Peyer's patch (tissue), 4 donors: ENCODE data around the gene ZNF672. TPM values are rescaled to one million over a fixed set of nuclear protein-coding genes. Genes with fewer than 3 reads are reported as not detected.

Experiments
- DNase-seq, 3 donors: peaks; one replicate each; pipeline ENCODE4 v3.0.0-alpha.2; 2017 to 2019
- H3K27ac ChIP-seq, 4 donors: fragments of 200-600 bp; sonication (generic); one replicate each; pipeline ENCODE4 v1.5.1; 2016 to 2019
- H3K27me3 ChIP-seq, 2 donors: fragments of 200-600 bp; sonication (generic); one replicate each; pipeline ENCODE4 v1.5.1; 2019
- H3K36me3 ChIP-seq, 3 donors: fragments of 200-600 bp; sonication (generic); one replicate each; pipeline ENCODE4 v1.5.1; 2016 to 2019
- H3K4me1 ChIP-seq, 4 donors: fragments of 200-600 bp; sonication (generic); one replicate each; pipeline ENCODE4 v1.5.1; 2016 to 2019
- H3K4me3 ChIP-seq, 4 donors: fragments of 200-600 bp; sonication (generic); 1 replicate in 3 of 4; 2 replicates in 1 of 4; pipeline ENCODE4 v1.5.1; 2016 to 2019; ENCODE audit warnings: mild to moderate bottlenecking in 1 of 4
- H3K9me3 ChIP-seq, 4 donors: fragments of 200-600 bp; sonication (generic); one replicate each; pipeline ENCODE4 v1.5.1; 2016 to 2019; ENCODE audit warnings: mild to moderate bottlenecking in 1 of 4
- POLR2A ChIP-seq, 2 donors: fragments of 450-650 bp; IDR thresholded peaks; one replicate each; pipeline ENCODE4 v1.5.1; 2017; ENCODE audit warnings: antibody characterized with exemption in 2 of 2, mild to moderate bottlenecking in 2 of 2, moderate library complexity in 2 of 2
- total RNA-seq, 4 donors: library from RNA; depleted of rRNA; stranded (reverse); fragments of >200 nt; gene quantifications; one replicate each; pipeline ENCODE4 v1.1.0, GENCODE V29; 2016
- TF ChIP-seq, protein P1 (sequence below), 6 experiments: fragments of 450-650 bp in 4 of 6; fragments of 200-600 bp in 2 of 6; sonication (generic) in 1 of 6; IDR thresholded peaks; one replicate each; pipeline ENCODE4 v1.5.1; 2017 to 2019; ENCODE audit warnings: antibody characterized with exemption in 6 of 6, mild to moderate bottlenecking in 3 of 6, moderate library complexity in 1 of 6

ZNF672 gene
- total RNA-seq, 4 donors from 2014 or later: 48.4 to 64.4 (median 60.5) TPM

DNA sequence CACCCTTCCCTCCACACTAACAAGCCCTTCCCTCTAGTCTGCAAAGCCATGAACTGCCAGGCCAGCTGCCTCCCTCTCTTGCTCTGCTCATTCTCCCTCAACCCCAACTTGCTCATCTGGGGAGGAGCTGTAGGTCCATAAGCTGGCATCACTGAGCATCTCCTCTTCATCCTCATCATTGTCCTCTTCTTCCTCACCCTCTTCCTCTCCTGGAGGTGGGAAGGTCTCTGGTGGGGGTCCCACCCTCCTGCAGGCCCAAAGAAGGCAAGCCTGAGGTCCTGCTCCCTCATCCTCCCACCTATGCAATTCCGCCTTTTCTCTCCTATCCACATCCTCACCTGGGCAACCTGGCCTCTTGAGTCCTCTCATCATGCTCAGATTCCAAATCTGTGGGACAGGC is 18.2 kb downstream of the ZNF672 start:
- H3K36me3 ChIP-seq: peaks cover 0 to 10% (median 0%) of the 10 kb centered on the region in 3 donors
- no peaks in the 10 kb centered on the region for H3K27me3 ChIP-seq
- no peak for TF ChIP-seq POLR2A (IDR thresholded peaks at IDR 0.05)
- TF ChIP-seq, protein P1, sequence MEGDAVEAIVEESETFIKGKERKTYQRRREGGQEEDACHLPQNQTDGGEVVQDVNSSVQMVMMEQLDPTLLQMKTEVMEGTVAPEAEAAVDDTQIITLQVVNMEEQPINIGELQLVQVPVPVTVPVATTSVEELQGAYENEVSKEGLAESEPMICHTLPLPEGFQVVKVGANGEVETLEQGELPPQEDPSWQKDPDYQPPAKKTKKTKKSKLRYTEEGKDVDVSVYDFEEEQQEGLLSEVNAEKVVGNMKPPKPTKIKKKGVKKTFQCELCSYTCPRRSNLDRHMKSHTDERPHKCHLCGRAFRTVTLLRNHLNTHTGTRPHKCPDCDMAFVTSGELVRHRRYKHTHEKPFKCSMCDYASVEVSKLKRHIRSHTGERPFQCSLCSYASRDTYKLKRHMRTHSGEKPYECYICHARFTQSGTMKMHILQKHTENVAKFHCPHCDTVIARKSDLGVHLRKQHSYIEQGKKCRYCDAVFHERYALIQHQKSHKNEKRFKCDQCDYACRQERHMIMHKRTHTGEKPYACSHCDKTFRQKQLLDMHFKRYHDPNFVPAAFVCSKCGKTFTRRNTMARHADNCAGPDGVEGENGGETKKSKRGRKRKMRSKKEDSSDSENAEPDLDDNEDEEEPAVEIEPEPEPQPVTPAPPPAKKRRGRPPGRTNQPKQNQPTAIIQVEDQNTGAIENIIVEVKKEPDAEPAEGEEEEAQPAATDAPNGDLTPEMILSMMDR (IDR thresholded peaks at IDR 0.05): no peak
- no peak overlapping the region for H3K27ac ChIP-seq
- H3K4me1 ChIP-seq: peaks cover 0 to 18% (median 6%) of the 10 kb centered on the region in 4 donors
- H3K4me3 ChIP-seq: no peak overlapping the region
- no peaks in the 10 kb centered on the region for H3K9me3 ChIP-seq
- DNase-seq: no peak

DNA sequence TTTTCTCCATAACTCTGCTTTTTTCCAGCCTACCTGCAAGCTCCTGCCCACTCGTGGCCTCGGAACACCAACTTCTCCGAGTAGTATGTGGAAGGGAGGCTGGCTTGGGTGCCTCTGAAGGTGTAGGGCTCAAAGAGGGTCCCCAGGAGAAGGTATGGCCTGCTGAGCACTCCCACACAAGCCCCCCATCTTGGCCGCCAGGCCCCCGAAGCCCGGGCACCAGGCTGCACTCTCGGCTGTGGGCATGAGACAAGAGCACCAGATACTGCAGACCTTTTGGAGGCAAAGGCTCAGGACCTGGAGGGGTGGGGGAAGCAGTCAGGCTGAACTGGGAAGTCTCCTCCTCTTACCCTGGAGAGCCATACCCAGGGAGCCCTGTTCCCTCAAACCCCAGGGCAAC is 19.2 kb downstream of the ZNF672 start:
- DNase-seq: no peak
- H3K27ac ChIP-seq: no peak overlapping the region
- H3K9me3 ChIP-seq: no peaks in the 10 kb centered on the region
- peaks cover 0 to 7% (median 0%) of the 10 kb centered on the region in 3 donors for H3K36me3 ChIP-seq
- H3K27me3 ChIP-seq: no peaks in the 10 kb centered on the region
- TF ChIP-seq, protein P1 (IDR thresholded peaks at IDR 0.05): no peak
- TF ChIP-seq POLR2A (IDR thresholded peaks at IDR 0.05): no peak
- peaks cover 0 to 18% (median 6%) of the 10 kb centered on the region in 4 donors for H3K4me1 ChIP-seq
- no peak overlapping the region for H3K4me3 ChIP-seq

DNA sequence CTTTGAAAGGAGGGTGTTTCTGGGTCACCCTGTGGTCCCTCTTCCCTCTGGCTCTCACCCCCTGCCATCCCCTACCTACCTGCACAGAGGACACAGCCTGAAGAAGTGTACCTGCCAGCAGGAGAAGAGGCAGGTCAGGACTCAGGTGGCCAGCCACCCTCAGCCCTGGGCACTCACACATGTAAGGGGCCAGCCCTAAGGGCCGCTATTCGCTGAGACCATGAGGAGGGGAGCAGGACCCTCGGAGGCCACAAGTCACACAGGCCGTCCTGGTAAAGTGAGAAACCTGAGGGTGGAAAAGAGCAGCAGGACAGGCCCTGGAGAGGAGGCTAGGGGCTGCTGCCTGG is 19.7 kb downstream of the ZNF672 start:
- TF ChIP-seq, protein P1 (IDR thresholded peaks at IDR 0.05): no peak
- no peak for TF ChIP-seq POLR2A (IDR thresholded peaks at IDR 0.05)
- no peak for DNase-seq
- peak overlapping the region; percentile 85 to 94 (median 90) for H3K27ac ChIP-seq
- peaks cover 0 to 7% (median 0%) of the 10 kb centered on the region in 3 donors for H3K36me3 ChIP-seq
- peak overlapping the region; percentile 53 to 78 (median 59) for H3K4me3 ChIP-seq
- H3K4me1 ChIP-seq: peaks cover 0 to 22% (median 6%) of the 10 kb centered on the region in 4 donors
- H3K9me3 ChIP-seq: no peaks in the 10 kb centered on the region
- no peaks in the 10 kb centered on the region for H3K27me3 ChIP-seq

DNA sequence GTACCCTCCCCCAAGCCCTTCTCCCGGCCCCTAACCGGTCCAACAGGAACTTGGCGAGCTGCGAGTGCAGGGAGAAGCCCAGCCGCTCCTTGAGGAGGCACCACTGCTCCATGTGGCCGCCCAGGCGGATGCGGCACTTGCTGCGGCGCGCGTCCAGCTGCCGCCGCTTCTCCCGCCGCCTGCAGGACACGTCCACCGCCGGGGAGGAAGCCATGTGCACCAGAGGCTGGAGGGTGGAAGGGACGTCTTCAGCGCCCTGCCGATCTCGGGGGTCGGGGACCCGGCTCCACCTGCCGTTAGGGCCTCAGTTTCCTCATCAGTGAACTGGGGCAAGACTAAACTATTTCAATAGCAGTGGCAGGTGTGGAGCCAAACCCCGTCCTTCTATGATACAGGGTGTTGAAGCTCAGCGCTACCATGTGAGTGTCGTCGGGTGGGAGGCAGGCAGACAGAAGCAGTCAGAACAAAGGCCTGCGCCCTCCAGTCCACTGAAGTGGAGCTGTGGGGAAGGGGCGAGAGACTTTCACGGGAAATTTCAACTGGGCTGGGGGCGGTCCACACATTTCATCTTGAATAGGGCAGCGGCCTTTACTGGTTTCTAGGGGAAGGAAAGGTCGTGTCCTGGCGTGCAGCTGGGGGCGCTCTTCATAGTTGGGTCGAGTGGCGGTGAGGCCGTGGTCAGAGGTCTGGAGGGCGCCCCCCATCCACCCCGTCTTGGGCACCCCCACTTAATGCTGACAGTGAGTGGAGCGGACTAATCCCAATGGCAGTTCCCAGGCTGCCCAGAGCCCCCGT is 20.3 kb downstream of the ZNF672 start:
- DNase-seq: peak; percentile 45 to 82 (median 75)
- no peaks in the 10 kb centered on the region for H3K9me3 ChIP-seq
- H3K27ac ChIP-seq: peak overlapping the region; percentile 85 to 94 (median 90)
- H3K36me3 ChIP-seq: peaks cover 0 to 7% (median 0%) of the 10 kb centered on the region in 3 donors
- no peaks in the 10 kb centered on the region for H3K27me3 ChIP-seq
- TF ChIP-seq POLR2A (IDR thresholded peaks at IDR 0.05): peak; percentile 17 to 21
- TF ChIP-seq, protein P1 (IDR thresholded peaks at IDR 0.05): peak in 5 of 6 experiments; percentile 44 to 69 (median 50)
- H3K4me1 ChIP-seq: peaks cover 0 to 26% (median 7%) of the 10 kb centered on the region in 4 donors
- H3K4me3 ChIP-seq: peak overlapping the region; percentile 53 to 78 (median 59)

DNA sequence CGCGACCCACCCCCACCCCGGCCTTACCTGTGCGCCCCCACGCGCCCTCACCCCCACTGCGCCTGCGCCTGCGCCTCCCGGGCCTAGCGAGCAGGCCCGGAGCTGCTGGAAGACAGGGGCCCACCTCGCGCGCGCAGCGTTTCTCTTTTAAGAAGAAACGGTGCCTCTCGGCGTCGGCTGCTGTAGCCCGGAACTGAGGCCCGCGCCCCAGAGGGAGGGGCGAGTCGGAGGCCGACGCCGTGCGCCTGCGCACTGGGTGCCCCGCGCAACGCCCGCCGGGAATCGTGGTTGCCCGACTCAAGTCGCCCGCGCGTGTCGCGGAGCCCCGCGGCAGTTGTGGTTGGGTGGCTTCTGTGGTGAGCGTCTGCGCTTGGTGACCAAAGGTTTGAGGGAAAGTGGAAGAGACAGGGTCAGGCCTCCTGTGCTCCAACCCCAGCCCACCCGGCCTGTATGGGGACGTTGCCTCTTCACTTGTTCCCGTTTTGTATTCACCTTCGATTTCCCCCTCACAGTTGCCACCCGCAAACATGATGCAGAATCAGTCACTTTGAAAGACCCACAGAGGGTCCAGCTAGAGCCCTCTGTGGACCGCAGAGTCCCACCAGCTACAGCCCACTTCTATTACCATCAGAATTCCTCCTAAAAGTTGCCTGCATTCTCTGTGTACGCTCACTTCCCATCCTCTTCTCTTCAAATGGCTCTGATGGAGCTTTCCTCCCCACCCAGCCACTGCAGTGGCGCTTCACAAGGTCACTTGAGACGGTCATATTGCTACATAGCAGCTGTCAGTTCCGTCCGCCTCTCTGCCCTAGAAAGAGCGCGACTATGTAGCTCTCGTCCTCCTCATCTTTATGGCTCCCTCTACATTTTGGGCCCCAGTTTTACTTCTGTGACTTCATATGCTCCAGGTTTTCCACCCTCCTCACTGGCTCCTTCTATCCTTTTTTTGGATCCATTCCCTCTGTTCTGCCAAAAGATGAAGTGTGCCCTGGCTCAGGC is 21.2 kb downstream of the ZNF672 start, which contains the start of gene ZNF692:
ZNF692 (minus strand) TSS at position 195 of the 999 bp plus-strand sequence. CDS start 776 bp downstream, outside the sequence.
- Histone ChIP-seq H3K9me3 (no peaks in the 10 kb centered on the region), H3K27me3 (no peaks in the 10 kb centered on the region)
- DNase-seq: peak; percentile 97 to 99 (median 98)

More for the DNA sequence above, 21.2 kb downstream of the ZNF672 start, which contains the start of gene ZNF692:
- Histone ChIP-seq H3K4me1 (peaks cover 0 to 31% (median 9%) of the 10 kb centered on the region in 4 donors), H3K36me3 (peaks cover 0 to 7% (median 0%) of the 10 kb centered on the region in 3 donors), H3K4me3 (peak within 1 kb of the TSS; percentile 53 to 78 (median 59)), H3K27ac (peak within 1 kb of the TSS; percentile 85 to 94 (median 90))
- TF ChIP-seq POLR2A (IDR thresholded peaks at IDR 0.05): peak; percentile 66 to 77
- TF ChIP-seq, protein P1 (IDR thresholded peaks at IDR 0.05): peak in 1 of 6 experiments; percentile 3
